GM18502 (cell line): ENCODE measurements around the gene PRPF38B.

Source experiments
- ATAC-seq: cut with Tn5 transposase; IDR thresholded peaks from one replicate; pipeline ENCODE4 v1.9.1; 2021; ENCODE audit warnings: mild to moderate bottlenecking; ENCODE audit not compliant: unreplicated experiment, poor library complexity

The PRPF38B gene

DNA sequence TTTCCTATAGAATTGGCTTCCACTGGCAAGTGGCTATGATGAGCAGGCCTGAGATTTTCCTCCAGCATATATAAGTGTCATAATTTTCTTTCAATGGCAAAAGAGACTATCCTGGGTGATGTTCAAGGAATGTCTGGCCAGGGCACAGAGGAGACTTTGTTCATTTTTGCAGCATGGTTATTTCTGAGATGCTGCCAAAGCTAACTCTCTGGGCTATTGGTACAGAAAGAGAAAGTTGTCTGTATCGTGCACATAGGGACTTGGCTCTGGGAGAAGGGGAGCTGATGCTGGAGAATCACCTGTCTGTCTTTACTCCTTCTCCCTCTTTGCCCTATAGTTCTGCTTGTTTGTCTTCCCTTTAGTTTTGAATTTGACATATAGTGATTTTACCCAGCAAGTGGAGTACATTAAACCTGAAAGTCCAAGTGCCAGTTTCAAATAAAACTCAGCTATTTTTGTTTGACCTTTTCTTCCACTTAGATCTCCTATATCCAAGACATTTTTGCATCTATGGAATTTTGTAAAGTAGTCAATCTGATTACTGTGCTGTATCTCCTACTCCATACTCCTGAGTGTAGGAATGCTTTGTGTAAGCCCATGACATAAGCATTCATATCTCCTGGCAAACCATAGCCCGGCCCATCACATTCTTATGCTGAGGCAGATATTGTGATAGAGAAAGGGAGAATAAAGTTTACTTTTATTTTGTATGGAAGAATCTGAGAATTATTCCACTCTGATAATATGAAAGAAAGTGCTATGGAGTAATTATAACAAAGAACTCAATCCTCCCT is 24.5 kb downstream of the PRPF38B start:
- no peak for ATAC-seq

DNA sequence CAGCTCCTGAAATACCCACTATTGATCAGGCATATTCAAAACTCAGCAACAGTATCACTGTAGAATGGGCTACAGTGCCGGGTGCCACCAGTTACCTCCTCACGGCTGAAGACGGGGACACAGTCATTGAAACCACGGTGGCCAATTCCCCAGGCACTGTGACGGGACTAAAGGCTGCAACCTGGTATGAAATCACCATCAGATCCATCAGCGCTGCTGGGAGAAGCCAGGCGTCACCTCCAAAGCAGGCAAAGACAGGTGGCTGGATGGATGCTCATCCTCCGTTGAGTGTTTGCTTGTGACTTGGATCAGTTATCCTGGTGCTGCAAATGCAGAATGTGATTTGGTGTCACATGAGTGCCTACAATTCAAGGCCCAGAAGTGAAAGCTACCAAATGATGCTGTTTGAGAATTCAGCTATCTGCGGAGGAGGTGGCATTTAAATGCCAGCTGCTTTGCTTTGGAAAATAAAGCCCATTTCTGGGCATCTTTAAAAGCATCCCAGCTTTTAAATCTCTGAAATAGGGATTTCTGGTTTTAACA is 25.7 kb downstream of the PRPF38B start:
- no peak for ATAC-seq

DNA sequence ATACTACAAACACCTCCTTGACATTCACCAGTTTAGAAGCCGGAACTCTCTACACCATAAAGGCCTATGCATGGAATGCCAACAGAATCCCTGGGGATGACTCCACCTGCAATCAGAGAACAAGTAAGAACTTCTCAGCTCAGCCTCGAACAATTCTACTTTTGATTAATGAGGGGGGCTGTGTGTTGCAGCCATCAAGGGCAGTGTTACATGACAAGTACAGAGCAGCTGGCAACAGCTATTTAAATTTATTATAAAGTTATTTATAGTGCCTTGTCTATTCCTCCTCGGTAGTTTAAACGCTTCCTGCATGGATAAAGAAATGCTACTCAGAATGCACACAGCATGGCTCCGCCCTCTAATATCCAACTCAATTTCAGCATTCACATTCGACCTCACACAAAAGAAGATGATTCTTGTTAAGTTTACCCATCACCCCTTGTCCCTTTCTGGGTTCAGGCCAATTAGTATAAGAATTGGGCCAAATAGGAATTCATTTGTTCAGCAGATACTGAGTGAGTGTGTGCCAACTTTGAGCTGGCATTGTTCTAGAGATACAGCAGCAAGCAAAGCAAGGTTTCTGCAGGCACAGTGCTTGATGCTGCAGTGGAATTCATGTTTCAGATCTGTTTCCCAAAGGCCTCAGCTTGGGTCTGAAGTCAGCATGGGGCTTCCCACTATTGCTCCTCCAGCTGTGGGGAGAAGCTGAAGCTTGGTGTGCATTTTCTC is 27.0 kb downstream of the PRPF38B start:
- no peak for ATAC-seq

DNA sequence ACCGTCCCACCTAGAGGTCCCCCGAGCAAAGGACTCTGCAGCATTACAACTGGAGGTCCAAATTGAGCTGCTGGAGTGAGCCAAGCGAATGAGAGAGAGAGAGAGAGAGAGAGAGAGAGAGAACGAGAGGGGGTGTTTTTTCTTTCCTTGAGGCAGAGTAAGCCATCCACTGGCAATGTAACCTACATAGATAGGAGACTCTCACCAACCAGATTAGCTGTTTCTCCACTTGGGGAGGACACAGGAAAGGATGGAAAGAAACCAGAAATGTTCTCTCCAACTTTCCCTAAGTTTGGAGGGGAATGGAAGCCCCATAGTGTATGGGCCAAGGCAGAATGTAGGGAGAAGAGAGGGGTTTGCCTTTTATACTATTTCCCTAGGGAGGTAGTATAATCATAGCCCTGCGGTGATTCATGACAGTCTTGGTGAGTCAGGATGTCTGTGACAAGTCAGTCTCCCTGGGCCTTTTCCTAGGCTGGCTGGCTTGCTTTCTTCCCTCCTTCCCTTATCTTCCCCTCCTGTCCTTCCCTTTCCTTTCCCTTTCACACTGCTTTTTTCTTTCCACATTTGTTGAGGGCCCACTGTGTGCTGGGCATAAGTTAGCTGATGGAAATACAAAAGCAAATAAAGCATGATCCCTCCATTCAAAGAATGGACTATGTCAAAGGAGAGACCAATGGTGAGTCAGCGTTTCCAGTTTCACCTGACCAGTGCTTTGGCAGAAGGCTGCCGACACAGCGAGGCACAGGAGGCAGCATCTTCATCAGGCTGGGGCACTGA is 27.7 kb downstream of the PRPF38B start:
- no peak for ATAC-seq

DNA sequence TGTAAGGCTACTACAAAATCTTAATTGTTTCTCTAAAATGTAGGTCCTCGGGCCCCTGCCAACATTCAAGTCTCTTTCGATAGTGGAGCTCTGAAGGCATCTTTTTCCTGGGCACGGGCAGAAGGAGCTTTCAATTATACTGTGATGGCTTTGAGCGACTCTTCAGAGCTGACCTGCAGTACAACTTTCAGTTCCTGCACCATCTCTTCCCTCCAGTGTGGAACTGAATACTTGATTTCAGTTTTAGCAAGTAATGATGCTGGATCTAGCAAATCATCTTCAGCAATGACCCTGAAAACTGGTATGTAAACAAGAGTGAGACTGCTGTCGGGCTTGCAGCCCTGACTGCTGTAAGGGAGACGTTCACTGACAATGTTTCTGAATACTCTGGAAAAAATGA is 30.2 kb downstream of the PRPF38B start:
- ATAC-seq, result no peak

DNA sequence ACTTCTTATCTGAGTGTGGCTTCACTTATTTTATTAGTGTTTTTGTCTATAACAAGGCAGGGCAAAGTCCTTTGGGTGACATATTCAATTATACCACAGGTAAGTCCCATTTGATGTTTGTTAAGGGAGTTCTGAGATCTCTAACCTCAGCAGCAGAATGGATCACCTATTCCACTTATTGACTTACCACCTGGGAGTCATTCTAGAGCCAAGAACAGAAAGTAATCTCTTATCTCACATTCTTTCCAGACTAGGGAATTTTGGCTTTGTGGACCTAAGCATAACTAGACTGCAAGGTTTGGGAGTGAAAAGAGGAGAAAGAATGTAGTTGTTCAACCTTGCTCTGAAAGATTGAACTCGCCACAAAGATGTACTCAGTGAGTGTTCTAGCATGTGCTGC is 33.8 kb downstream of the PRPF38B start:
- no peak for ATAC-seq

DNA sequence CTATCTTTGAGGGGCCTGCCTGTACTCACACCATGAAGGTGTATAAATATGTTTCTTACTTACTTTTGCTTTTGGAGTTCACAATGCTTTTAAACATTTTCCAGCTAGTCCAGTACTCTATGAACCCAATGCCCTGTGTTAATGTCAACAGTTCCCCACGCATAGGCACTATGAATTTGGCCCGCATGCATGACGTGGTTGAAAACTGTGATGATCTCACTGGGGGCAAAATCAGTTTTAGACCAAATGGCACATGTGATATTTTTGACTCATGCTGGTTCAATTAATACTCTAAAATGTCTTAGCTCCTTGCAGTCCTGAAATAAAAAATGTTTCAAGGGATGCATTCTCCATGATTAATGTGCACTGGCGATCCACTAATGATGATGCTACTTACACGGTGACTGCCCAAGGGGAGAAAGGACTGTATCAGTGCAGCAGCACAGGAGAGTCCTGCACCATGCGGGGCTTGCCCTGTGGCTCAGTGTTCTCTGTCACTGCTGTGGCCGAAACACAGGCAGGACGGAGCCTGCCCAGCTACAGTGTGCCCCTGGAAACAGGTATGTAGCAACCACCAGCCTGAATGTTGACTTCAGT is 36.3 kb downstream of the PRPF38B start:
- no peak for ATAC-seq

DNA sequence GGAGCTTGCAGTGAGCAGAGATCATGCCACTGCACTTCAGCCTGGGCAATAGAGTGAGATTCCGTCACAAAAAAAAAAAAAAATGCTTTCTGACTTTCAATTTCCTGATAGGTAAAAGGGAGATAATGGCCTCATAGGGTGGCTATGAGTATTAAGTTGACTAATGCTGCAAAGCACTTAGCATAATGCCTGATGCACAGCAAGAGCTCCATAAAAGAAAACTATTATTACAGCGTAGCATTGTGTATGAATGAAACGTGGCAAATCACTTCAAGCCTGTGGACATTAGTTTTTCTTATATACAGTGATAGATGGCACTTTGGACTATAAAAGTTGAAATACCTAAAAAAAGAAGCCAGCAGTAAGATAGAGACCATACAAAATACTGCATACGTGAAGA is 37.4 kb downstream of the PRPF38B start:
- ATAC-seq, result no peak

DNA sequence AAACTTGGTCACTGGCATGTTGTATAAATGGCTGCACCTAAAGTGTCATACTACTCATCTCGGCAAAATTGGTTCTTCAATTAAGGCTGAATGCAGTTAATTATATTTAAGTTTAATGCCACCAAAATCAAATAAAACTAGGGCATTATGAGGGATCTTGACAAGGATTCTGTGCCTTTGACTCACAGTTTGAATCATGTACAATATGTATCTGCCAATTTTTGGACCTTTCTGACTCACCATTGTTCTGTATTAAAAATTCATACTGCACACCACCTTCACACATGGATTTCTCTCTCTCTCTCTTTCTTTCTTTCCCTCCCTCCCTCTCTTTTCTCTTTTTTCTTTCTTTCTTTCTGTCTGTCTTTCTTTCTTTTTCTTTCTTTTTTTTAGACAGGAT is 40.3 kb downstream of the PRPF38B start:
- ATAC-seq, result no peak

DNA sequence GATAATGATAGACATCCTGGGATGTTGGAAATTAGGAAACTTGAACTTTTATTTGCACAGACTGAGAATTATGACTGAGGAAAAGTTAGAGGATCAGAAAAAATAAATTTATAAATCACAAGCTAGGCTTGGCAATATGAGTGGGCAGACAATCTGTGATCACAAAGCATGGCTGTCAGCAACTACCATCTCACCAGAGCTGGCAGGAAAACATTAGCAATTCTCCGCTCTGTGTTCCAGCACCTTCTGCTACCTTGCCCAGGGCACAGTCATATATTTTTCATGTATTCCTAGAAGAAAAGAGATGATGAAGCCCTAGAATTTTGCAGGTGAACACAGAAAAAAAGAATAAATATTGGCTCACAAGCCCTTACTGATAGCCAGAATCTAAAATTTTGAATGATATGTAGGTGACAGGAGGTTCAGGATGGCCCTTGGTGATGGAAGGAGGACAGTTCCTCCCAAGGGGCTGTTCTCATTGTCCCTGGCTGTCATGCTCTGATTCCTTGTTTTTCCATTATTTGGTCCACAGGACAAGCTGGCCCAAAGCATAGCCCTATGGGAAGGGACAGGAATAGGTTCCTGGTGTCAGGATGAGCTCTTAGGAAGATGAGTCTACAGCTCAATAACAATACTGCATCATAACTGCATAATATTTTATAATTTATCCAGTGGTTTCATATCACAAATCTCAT is 42.2 kb downstream of the PRPF38B start:
- ATAC-seq, result no peak

DNA sequence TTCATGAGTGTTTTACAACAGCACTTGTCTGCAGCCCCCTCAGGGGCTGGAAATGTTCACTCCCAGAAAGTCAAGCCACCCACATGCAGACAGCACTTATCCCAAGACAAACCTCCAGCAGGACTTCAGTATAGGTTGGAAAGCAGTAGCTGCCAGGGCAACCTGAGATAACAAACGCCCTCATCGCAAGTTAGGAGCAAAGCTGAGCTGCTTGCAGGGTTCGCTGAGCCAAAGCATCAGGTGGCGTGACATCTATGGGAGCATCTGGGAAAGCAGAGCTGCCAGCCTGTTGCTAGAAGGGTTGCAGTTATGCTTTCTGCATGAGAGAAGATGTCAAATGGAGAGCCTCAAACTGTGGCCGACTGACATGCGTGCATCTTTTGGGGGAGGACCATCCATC is 50.1 kb downstream of the PRPF38B start:
- no peak for ATAC-seq

DNA sequence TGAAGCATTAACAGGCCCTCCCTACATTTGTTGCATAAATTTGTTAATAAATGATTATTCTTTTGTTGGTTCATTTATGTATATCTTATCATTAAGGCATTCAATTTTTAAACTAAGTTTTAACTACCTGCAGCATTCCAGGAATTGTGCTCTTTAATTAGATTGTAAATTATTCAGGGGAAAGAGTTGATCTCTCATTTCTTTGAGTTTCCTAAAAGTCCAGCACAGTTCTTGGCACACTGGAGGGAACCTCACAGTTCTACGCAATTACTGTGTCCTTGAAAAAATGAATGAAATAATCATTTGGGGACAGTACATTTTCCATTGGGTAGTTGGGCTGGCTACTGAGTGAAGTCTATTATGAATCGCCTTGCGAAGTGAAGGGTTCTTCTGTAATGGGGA is 53.9 kb downstream of the PRPF38B start:
- no peak for ATAC-seq

DNA sequence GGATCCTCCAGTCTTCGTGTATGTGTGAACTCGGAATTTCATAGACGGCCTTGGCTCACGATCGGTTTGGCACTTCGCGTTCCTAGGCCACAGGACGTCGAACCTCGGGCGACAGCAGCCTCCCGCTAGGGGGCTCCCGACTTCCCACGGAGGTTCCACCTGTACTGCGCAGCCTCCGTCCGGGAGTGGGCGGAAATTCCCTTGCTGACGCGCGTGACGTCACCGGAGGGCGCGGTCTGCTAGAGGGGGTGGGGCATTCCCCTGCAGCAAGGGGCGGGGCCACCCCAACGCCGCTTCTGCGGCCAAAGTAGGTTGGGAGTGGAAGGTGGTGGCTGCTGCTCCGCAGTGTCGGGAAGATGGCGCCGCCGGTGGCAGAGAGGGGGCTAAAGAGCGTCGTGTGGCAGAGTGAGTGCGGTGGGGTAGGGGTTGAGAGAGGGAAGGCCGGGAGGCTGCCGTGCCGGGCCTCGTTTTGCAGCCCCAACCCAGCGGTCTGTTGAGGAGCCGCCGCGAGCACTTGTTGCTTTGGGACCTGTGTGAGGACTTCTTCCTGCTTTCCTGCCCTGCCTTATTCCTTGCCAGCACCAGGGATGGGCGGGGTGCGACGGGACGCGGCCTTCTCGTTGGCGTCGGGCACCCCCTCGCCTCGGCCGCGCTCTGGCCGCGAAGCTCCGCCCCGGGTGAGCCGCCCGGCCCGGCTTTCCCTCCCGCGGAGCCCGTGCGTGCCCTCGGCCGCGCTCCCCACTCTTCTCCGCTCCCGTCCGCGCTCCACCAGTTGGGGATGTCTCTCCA is 54.5 kb downstream of the PRPF38B start, which contains the start of gene STXBP3:
Gene STXBP3, plus strand, starts transcription at position 293 of the 789 bp plus-strand sequence. Its CDS starts 64 bp downstream, at position 357.
- ATAC-seq, result peak; percentile 93

DNA sequence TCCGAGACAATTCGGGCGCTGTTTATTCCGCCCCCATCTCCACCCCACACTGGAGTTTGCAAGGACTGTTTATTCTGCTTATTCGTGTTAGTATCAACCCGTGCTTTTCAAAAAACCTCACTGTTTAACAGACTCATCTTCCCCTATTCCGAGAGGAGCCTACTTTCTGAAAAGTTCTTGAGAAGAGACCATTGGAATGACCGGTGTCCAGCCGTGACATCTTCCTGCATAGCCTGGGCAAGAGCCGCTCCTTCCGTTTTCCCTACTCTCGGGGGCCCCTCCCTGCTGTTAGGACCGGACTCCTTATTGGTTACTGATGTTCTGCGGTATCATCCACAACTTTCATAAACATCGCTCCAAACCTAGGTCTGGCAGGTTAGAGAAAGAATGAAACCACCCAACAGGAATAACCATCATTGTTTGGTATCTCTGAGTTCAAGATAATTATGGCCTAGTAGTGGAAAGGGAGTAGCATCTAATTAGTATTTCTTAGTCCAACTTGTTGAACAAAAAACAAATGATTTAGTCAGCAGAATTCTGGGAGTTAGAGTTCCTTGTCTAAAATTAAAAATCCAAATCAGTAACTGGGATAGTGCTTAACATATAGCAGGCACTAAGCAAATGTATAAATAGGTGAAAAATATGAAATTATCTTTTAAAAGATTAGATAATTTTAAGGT is 55.2 kb downstream of the PRPF38B start:
- ATAC-seq, result peak; percentile 37

DNA sequence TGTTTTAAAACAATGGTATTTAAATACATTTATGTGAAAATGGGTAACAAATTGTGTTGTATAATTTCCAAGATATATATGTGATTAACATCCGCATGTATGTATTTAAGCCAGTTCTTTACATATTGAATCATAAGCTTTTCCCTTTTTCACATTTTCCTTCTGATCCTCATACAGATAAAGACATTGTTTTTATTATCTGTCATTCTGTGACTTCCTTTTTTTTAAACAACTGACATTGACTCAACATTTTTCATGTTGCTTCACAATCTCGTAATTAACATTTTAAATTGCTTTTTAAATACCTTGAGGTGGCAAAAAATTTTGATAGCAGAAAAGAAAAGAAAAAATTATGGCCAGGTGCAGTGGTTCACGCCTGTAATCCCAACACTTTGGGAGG is 55.8 kb downstream of the PRPF38B start:
- no peak for ATAC-seq

DNA sequence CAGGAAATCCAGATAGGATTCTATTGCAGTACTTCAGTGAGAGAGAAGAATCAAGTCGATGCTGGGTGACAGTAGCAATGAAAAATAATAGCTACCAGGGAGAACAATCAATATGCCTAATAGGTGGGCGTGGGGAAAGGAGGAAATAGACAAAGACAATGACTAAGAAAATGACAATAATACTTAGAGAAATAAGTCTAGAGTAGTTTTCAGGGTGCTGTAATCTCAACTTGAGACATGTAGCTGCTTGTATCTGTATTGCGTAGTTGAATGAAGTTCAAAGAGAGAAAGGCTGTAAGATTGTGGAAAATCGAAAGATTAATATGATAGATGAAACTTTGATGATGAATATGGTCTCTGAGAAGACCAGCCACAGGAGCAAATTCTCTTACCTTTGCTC is 57.0 kb downstream of the PRPF38B start:
- no peak for ATAC-seq

DNA sequence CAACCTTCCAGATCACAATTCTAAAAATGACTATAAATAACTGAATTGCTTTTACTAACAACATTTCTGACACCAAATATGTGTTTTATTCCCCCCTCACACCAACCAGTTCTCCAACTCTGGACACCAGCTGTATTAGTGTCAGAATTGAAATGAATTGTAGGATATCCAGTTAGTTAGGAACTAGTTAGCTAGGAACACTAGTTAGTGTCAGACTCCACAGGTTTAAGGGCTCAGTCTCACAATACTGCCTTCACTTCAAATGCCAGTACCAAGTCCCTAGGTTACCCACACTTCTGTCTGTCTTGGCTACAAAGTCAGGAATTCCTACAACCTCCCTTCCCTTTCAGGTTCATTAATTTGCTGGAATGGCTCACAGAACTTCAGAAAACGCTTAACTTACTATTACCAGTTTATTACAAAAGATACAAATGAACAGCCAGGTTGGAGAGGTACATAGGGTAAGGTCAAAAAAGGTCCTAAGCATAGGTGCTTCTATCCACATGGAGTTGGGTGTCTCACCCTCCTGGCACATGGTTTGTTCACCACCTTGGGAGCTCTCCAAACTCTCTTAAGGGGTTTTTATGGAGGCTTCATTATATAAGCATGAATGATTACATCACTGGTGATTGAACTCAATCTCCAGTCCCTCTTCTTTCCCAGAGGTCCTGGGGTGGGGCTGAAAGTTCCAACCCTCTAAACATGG is 58.5 kb downstream of the PRPF38B start:
- no peak for ATAC-seq
